Non-pigmented ciliary epithelial cell (primary cell): ENCODE data around the gene XXYLT1.
"Not testable (repeated sequence)": the region's sequence is repeated elsewhere in the genome, so short reads cannot be mapped to it uniquely, and the experiment has no call there.

Experiments used
- DNase-seq: peaks from one replicate; pipeline ENCODE4 v3.0.0-alpha.2; 2010; ENCODE audit warnings: low read depth

XXYLT1 gene

DNA sequence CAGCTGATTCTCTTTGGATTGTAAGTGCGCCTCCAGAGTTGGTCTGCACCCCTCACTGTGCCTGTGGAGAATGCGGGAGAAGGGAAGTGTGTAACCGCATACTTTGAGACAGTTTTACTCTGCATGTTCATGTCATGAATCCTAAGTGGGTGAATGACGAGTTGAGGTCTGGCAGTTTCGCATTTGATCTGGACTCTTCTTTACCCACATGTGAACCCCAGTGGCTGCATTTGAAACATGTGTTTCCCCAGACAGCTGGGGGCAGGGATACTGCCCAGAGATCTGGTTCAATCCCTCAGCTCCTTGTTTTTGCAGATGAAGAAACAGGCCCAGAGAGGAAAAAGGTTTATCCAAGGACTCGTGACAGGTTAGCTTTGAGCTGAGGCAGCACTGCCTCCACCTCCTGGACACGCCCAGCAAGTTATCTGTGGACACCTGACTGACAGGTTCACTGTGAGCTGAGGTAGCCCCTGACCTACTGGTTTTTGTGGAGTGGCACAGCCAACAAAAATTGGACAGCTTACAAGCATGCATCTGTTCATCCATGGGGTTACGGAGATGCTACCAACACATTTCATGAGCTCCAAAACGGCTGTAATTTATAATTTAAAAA, 207.3 kb downstream of the XXYLT1 start:
- no peak for DNase-seq

GRCh38 chr3:195062866-195063540, 208.0 kb downstream of the XXYLT1 start:
- no peak for DNase-seq

DNA sequence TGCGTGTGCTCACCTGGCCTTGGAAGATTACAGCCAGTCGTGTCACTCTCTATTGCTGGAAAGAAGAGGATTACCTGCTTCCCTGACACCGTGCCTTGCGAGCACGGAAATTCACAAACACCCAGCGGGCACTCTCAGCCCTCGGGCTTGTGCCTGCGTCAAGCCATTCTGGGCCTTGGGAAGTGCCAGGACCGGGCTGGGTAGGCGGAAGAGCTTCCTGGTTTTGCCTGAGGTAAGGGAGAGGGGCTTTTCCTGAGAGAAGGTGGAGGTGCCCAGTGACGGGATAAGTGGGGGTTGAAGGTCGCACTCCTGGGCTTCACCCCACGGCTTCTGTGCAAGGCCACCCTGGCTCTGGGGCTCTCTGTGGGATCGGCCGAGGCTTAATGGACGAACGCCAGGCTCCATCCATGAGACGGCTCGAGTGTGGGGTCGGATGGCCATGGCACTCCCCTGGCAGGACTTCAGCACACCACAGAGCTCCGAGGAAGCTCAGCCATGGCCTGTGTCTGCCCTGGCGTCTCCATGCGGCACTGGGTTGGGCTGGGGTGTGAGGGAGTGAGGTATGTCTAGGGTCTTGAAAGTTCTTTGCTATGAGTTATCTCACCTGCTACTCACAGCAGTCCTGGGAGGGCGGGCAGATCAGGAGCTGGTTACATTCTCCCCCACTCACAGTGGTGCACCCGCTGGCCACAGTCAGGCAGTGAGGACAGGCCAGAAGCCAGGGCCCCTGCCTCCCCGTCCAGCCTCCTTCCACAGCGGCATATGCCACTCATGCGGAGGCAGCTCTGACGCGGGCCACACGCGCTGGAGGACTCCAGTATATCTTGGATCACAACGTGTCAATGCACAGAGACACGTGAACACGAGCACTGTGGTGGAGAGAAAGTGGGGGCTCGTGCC, 209.0 kb downstream of the XXYLT1 start:
- DNase-seq, result no peak

GRCh38 chr3:195060531-195061291, 210.2 kb downstream of the XXYLT1 start:
- DNase-seq, result no peak

- DNase-seq, result no peak
Observed at GRCh38 chr3:195060217-195060481, 210.8 kb downstream of the XXYLT1 start.

DNA sequence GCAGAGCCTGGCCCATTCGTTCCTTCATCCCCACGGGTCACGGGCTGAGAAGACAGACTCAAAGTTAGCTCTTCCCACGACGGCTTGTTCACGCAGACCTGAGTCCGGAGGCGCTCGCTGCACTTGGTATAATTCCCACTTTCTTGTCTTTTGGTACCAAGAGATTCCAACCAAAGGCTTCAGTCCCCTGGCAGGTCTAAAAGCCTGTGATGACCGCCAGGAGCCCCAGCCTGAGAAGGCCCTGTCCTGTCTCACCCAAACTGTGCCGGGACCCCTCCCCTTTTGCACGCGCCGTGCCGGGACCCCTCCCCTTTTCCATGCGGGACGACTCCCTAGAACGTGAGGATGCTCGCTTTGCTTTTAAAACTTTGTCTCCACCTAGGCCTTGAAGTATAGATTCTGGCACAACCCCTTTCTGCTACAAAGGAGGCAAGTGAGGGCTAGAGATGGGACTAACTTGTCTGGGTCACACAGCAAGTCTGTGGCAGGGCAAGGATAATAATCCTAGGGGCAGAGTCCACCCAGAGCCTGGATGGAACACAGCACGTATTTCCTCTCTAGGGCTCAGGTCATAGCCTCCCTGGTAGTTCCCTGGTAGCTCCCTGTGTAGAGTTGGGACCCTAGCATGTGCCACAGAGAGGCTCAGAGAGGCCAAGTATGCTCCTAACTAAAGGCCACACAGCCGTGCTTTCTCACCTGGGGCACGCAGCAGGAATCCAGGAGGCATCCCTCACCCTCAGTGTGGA, 211.3 kb downstream of the XXYLT1 start:
- no peak for DNase-seq

GRCh38 chr3:195059006-195059350, 212.0 kb downstream of the XXYLT1 start:
- no peak for DNase-seq

GRCh38 chr3:195058336-195059005, 212.5 kb downstream of the XXYLT1 start:
- no peak for DNase-seq

- no peak for DNase-seq
Observed at GRCh38 chr3:195057716-195058115, 213.2 kb downstream of the XXYLT1 start.

GRCh38 chr3:195056506-195056905, 214.5 kb downstream of the XXYLT1 start:
- no peak for DNase-seq

- no peak for DNase-seq
Observed at GRCh38 chr3:195054311-195054710, 216.6 kb downstream of the XXYLT1 start.

GRCh38 chr3:195052939-195053338, 218.0 kb downstream of the XXYLT1 start:
- DNase-seq, result no peak

DNA sequence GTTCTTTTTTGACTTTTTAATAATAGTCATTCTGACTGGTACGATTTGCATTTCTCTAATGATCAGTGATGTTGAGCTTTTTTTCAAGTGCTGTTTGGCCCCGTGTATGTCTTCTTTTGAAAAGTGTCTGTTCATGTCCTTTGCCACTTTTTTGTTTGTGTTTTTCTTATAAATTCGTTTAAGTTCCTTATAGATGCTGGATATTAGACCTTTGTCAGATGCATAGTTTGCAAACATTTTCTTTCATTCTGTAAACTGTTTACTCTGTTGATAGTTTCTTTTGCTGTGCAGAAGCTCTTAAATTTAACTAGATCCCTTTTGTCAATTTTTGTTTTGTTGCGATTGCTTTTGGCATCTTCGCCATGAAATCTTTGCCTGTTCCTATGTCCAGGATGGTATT, 220.7 kb downstream of the XXYLT1 start:
- DNase-seq, result not testable (repeated sequence)

GRCh38 chr3:195048059-195048905, 222.7 kb downstream of the XXYLT1 start:
- no peak for DNase-seq

DNA sequence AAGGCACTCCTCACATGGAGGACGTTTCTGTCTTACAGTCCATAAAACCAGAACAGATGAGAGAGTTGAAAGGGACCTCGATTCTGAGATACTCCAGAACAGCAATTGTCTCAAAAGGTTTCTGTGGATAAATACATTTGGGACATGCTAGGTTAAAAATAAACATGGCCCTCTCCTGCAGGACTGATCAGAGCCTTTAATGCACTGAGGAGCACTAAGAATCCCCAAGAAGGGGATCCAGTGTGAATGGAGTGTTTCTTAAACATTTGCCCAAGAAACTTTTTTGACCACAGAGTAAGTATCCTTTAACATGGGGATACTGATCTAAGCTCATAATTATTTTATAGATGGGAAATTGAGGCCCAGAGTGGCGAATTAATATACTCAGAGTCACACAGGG, 223.4 kb downstream of the XXYLT1 start:
- no peak for DNase-seq

GRCh38 chr3:195046441-195046840, 224.5 kb downstream of the XXYLT1 start:
- DNase-seq, result no peak

- no peak for DNase-seq
Observed at GRCh38 chr3:195045481-195046210, 225.3 kb downstream of the XXYLT1 start.

- DNase-seq, result no peak
Observed at GRCh38 chr3:195044411-195044810, 226.5 kb downstream of the XXYLT1 start.

GRCh38 chr3:195043607-195044339, 227.2 kb downstream of the XXYLT1 start:
- no peak for DNase-seq
